AG04449 (cell line): Measurements from ENCODE around the gene FUBP1.

ENCODE experiments used
- CTCF ChIA-PET: fragments of 350-600 bp; formaldehyde crosslinking; extraction: SDS; loops from one replicate; lab custom pipeline; 2021; ENCODE audit warnings: antibody characterized with exemption; lab: Yijun Ruan, JAX
- POLR2A ChIA-PET: fragments of 400-600, 350-600 bp; formaldehyde crosslinking; extraction: SDS; loops from one replicate; lab custom pipeline; 2020; ENCODE audit warnings: antibody characterized with exemption, inconsistent platforms; lab: Yijun Ruan, JAX
- DNase-seq: peaks from one replicate; pipeline ENCODE4 v3.0.0-alpha.2; 2010; ENCODE audit warnings: low read depth, low spot score
- H3K4me3 ChIP-seq: 2 replicates; pipeline ENCODE4 v1.5.1; 2011; ENCODE audit warnings: low read depth, mild to moderate bottlenecking, control low read depth, low read length
- TF ChIP-seq, protein P1 (sequence below): IDR thresholded peaks from one replicate; pipeline ENCODE4 v1.5.1; 2011; ENCODE audit warnings: mild to moderate bottlenecking, moderate library complexity, low read length, control low read depth, inconsistent platforms; ENCODE audit not compliant: insufficient read depth; ENCODE audit errors: missing control alignments

FUBP1 gene

DNA sequence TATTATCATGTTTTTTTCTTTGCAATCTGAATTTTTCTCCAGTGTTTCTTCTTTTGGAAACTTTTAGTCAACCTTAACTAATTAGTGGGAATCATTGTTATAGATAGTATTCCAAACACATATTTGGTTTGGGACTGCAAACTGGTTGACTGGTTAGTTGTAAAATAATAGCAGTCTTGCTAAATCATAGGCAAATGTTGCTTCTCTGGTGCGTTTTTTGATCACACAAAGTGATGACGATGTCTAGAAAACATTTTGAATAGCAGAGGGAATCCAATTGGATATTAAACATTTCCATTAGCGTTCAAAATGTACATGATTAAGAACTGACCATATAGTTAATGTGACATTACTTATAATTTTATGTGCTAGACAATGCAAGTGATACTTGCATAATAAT lies 30.4 kb upstream of the FUBP1 start:
- ChIA-PET POLR2A (interaction anchor here (1.8 kb wide), 1 partner anchor 31 kb away, joined by 5 read pairs; the partner anchor contains the start of gene FUBP1), CTCF (no interaction called here)
- H3K4me3 ChIP-seq = peak overlapping the region; percentile 32
- DNase-seq = no peak
- TF ChIP-seq, protein P1, sequence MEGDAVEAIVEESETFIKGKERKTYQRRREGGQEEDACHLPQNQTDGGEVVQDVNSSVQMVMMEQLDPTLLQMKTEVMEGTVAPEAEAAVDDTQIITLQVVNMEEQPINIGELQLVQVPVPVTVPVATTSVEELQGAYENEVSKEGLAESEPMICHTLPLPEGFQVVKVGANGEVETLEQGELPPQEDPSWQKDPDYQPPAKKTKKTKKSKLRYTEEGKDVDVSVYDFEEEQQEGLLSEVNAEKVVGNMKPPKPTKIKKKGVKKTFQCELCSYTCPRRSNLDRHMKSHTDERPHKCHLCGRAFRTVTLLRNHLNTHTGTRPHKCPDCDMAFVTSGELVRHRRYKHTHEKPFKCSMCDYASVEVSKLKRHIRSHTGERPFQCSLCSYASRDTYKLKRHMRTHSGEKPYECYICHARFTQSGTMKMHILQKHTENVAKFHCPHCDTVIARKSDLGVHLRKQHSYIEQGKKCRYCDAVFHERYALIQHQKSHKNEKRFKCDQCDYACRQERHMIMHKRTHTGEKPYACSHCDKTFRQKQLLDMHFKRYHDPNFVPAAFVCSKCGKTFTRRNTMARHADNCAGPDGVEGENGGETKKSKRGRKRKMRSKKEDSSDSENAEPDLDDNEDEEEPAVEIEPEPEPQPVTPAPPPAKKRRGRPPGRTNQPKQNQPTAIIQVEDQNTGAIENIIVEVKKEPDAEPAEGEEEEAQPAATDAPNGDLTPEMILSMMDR = no peak

DNA sequence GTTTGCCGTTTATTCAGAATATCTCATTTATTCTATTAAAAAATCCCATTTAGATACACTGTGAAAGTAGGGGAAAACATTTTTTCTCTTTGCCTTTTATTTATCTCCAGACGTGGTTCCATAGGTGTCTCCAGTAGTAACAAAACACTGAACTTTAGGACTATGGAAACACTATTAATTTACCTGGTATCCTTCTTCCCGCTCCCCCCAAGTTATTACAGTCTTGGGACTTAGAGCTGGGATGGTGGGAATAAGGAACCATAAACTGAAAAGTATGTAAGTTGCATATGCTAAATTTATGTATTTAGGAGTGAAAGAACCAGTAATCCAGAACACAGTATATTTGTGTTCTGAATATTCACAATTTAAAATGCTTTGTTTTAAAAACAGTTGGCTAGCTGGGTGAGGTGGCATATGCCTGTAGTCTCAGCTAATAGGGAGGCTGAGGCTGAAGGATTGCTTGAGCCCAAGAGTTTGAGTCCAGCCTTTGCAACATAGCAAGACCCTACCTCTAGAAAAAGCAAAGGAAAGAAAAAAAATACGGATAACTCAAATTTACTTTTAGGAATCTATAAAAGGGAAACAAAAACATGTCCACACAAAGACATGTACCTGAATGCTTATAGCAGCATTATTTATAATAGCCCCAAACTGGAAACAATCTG lies 28.9 kb upstream of the FUBP1 start:
- TF ChIP-seq, protein P1 = no peak
- ChIA-PET POLR2A (interaction anchor here (1.1 to 4.6 kb wide), 2 partner anchors 26 to 95 kb away, joined by 3 to 60 read pairs; no protein-coding TSS in a partner anchor), CTCF (interaction anchor here (5.5 kb wide), 1 partner anchor 106 kb away, joined by 59 read pairs; no protein-coding TSS in a partner anchor)
- H3K4me3 ChIP-seq = peak overlapping the region; percentile 61
- DNase-seq = no peak

DNA sequence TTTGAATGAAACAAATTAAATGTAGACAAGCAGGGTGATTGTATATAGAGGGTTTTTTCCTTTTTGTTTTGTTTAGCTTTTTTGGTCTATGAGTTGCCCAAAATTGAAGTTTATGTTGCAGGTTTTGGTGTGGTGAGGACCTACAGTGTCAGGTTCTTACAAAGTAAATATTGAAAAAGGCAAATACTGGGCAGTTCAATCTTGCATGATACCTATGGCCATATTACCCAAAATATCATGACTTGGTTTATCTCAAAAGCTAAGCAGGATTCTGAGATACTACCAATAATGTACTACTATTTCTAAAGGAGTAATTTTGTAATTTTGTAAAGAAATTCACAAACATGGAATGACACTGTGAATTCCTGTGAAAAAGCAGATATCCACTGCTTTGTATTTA lies 27.6 kb upstream of the FUBP1 start:
- POLR2A ChIA-PET = interaction anchor here (1.2 to 4.6 kb wide), 3 partner anchors 8 to 97 kb away, joined by 5 to 60 read pairs (median 55); partner anchors contain the start of gene FUBP1
- H3K4me3 ChIP-seq = peak overlapping the region; percentile 61
- CTCF ChIA-PET = interaction anchor here (1.8 to 5.5 kb wide), 2 partner anchors 16 to 108 kb away, joined by 6 to 59 read pairs; no protein-coding TSS in a partner anchor
- TF ChIP-seq, protein P1 = no peak
- DNase-seq = no peak

DNA sequence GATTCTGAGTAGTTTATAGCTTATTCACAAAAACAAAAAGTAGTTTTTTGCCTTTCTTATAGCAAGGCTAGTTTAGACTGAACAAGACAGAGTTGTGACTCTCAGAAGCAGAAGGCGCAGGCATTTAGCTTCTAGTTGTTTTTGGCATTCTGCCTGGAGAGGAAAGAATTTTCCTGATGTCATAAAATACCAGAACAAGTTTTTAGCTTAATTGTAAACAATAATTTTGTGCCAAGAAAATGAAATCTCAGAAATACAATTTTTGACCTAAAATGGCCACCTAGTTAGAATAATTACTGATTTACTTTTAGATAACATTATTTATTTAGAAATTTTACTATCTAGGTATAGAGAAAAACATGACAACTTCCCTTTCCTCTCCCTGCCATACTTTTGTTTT lies 26.9 kb upstream of the FUBP1 start:
- DNase-seq = peak; percentile 63
- H3K4me3 ChIP-seq = peak overlapping the region; percentile 61
- TF ChIP-seq, protein P1 = no peak
- ChIA-PET CTCF (interaction anchor here (0.8 to 5.5 kb wide), 7 partner anchors 9 to 108 kb away, joined by 3 to 59 read pairs (median 4); no protein-coding TSS in a partner anchor), POLR2A (interaction anchor here (1.2 to 4.6 kb wide), 5 partner anchors 9 to 108 kb away, joined by 3 to 60 read pairs (median 22); partner anchors contain the start of gene FUBP1)

DNA sequence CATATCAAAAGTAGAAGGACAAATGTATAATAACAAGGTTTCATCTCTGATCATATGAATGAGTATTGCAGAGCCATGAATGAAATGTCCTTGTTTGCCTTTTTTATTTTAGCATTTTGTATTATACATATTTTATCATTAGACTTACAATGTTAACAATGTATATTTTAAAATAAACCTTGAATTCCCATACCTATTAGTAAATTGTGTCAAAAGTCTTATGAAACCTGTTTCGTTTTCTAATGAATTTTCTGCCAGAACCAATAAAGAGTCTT lies 26.5 kb upstream of the FUBP1 start:
- H3K4me3 ChIP-seq = peak overlapping the region; percentile 61

More for the DNA sequence above, 26.5 kb upstream of the FUBP1 start:
- POLR2A ChIA-PET = interaction anchor here (0.8 to 4.6 kb wide), 10 partner anchors 10 to 226 kb away, joined by 3 to 60 read pairs (median 6); partner anchors contain the start of genes FUBP1 and MIGA1
- TF ChIP-seq, protein P1 = no peak
- CTCF ChIA-PET = interaction anchor here (0.8 to 5.5 kb wide), 9 partner anchors 8 to 109 kb away, joined by 3 to 59 read pairs (median 4); partner anchors contain the start of gene FUBP1
- no peak for DNase-seq
